Measurements from ENCODE around the gene OR1N2.
"Not testable (repeated sequence)": the region's sequence is repeated elsewhere in the genome, so short reads cannot be mapped to it uniquely, and the experiment has no call there.

OR1N2 gene, protein sequence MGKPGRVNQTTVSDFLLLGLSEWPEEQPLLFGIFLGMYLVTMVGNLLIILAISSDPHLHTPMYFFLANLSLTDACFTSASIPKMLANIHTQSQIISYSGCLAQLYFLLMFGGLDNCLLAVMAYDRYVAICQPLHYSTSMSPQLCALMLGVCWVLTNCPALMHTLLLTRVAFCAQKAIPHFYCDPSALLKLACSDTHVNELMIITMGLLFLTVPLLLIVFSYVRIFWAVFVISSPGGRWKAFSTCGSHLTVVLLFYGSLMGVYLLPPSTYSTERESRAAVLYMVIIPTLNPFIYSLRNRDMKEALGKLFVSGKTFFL

DNA sequence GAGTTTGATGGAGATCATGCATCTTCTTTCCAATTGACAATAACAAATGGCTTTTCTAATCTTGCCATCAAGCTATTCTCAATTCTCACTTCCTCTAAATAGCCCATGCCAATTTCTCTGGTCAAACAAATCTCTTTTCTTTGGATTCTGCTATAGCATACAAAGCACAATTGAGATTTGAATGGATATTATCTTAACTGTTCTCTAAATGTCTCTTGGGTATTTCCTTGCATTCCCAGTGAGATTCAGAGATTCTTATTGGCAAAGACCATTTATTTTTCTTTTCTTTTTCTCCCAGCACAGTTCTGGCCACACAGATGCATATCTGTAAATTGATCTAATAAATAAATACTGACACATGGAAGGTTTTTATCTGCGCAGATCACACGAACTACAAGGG lies at the start of gene OR1N2:
TSS of gene OR1N2 (plus strand) at position 301 of the 400 bp plus-strand sequence. CDS start 100 bp downstream, outside the sequence.
- DNase-seq (ENCODE audit: low spot score in 2 of 2) (no peak), ATAC-seq (ENCODE audit: low read depth) (no peak)
- Mint-ChIP-seq H3K27me3 (peaks cover 11% of the 10 kb centered on the region), H3K27ac (no peak within 1 kb of the TSS), H3K9me3 (peaks cover 6% of the 10 kb centered on the region), H3K36me3 (no peaks in the 10 kb centered on the region), H3K4me1 (no peaks in the 10 kb centered on the region), H3K4me3 (no peak within 1 kb of the TSS)

GRCh38 chr9:122506964-122507363 lies 45.9 kb upstream of the OR1N2 start:
- Mint-ChIP-seq H3K4me3 (no peak overlapping the region), H3K9me3 (no peaks in the 10 kb centered on the region), H3K36me3 (no peaks in the 10 kb centered on the region), H3K27ac (no peak overlapping the region), H3K27me3 (peaks cover 23% of the 10 kb centered on the region), H3K4me1 (no peaks in the 10 kb centered on the region)
- no peak for DNase-seq (ENCODE audit: low spot score in 2 of 2)
- ATAC-seq (ENCODE audit: low read depth) = no peak

- peaks cover 21% of the 10 kb centered on the region for H3K27me3 Mint-ChIP-seq
- no peaks in the 10 kb centered on the region for H3K9me3 Mint-ChIP-seq
- no peak within 1 kb of the TSS for H3K4me3 Mint-ChIP-seq
- H3K36me3 Mint-ChIP-seq = no peaks in the 10 kb centered on the region
- DNase-seq (ENCODE audit: low spot score in 2 of 2) (no peak), ATAC-seq (ENCODE audit: low read depth) (no peak)
- no peaks in the 10 kb centered on the region for H3K4me1 Mint-ChIP-seq
- no peak within 1 kb of the TSS for H3K27ac Mint-ChIP-seq
Measured at GRCh38 chr9:122510502-122510901, 42.4 kb upstream of the OR1N2 start, which contains the start of gene OR1J2. Gene OR1J2, plus strand, starts transcription at chr9:122510802. Its CDS starts 0 bp downstream, at chr9:122510802.

GRCh38 chr9:122518226-122518625 lies 34.7 kb upstream of the OR1N2 start:
- Mint-ChIP-seq H3K27me3 (peaks cover 5% of the 10 kb centered on the region), H3K9me3 (no peaks in the 10 kb centered on the region), H3K4me1 (no peaks in the 10 kb centered on the region), H3K36me3 (no peaks in the 10 kb centered on the region), H3K4me3 (no peak overlapping the region), H3K27ac (no peak overlapping the region)
- no peak for DNase-seq (ENCODE audit: low spot score in 2 of 2)
- no peak for ATAC-seq (ENCODE audit: low read depth)

GRCh38 chr9:122518841-122519240 lies 34.1 kb upstream of the OR1N2 start, which contains the start of gene OR1J4:
Gene OR1J4, plus strand, starts transcription at chr9:122519141. Its CDS starts 0 bp downstream, at chr9:122519141.
- ATAC-seq (ENCODE audit: low read depth) (no peak), DNase-seq (ENCODE audit: low spot score in 2 of 2) (no peak)
- Mint-ChIP-seq H3K4me1 (no peaks in the 10 kb centered on the region), H3K27me3 (peaks cover 7% of the 10 kb centered on the region), H3K4me3 (no peak within 1 kb of the TSS), H3K36me3 (no peaks in the 10 kb centered on the region), H3K27ac (no peak within 1 kb of the TSS), H3K9me3 (no peaks in the 10 kb centered on the region)

- no peaks in the 10 kb centered on the region for H3K36me3 Mint-ChIP-seq
- peaks cover 7% of the 10 kb centered on the region for H3K27me3 Mint-ChIP-seq
- ATAC-seq (ENCODE audit: low read depth) (no peak), DNase-seq (ENCODE audit: low spot score in 2 of 2) (no peak)
- no peaks in the 10 kb centered on the region for H3K9me3 Mint-ChIP-seq
- H3K27ac Mint-ChIP-seq = no peak overlapping the region
- H3K4me3 Mint-ChIP-seq = no peak overlapping the region
- H3K4me1 Mint-ChIP-seq = no peaks in the 10 kb centered on the region
Measured at GRCh38 chr9:122519376-122519775, 33.5 kb upstream of the OR1N2 start.

DNA sequence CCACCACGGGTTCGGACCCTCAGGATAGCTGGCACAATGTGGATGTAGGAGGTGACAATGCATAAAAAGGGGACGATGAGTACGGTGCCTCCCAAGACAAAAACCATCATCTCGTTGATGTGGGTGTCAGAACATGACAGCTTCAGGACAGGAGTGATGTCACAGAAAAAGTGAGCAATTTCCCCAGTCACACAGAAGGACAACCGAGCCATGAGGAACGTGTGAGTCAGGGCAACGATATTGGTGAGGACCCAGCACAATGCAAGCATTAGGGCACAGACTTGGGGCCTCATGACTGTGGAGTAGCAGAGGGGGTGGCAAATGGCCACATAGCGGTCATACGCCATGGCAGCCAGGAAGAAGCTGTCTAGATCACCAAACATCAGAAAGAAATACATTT lies 26.3 kb upstream of the OR1N2 start:
- no peak overlapping the region for H3K4me3 Mint-ChIP-seq
- no peaks in the 10 kb centered on the region for H3K9me3 Mint-ChIP-seq
- no peak overlapping the region for H3K27ac Mint-ChIP-seq
- DNase-seq (ENCODE audit: low spot score in 2 of 2) = no peak
- peaks cover 15% of the 10 kb centered on the region for H3K27me3 Mint-ChIP-seq
- no peak for ATAC-seq (ENCODE audit: low read depth)
- no peaks in the 10 kb centered on the region for H3K4me1 Mint-ChIP-seq
- no peaks in the 10 kb centered on the region for H3K36me3 Mint-ChIP-seq

DNA sequence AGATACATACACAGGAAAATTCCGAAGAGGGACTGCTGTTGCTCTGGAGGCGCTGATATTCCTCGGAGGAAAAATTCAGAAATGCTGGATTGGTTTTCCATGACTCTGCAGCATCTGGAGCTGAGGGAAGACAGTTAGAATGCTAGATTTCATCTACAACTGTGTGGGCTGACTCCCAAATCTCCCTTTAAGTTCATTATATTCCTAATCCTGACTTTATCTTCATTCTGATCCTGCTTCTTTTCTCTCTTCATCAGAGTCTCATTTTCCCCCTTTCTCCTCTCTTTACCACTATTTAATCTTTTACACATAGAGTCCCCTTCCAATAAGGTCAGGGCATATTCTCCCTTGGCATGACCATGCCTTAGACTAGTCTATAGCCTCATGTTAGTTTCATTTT lies 25.7 kb upstream of the OR1N2 start, which contains the start of gene OR1N1:
TSS of gene OR1N1 (minus strand) at position 101 of the 400 bp plus-strand sequence. CDS start at position 101, 0 bp downstream.
- ATAC-seq (ENCODE audit: low read depth) = no peak

DNA sequence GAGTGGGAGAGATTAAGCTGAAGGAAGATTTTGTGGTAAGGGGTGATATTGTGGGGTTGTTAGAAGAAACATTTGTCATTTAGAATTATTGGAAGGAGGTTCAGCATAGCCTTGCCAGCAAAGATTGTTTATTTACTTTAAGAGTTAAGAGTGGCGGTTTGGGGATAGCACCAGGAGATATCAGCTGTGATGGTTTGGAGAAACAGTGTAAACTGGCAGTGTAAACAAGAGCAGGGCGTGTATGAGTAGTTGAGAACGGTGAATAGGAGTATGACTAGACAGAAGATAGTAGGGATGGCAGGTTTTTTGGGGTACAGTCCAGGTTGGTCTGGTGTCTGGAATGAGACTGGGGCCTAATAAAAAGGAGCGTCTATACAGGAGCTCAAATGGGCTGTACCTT lies 21.8 kb upstream of the OR1N2 start:
- DNase-seq (ENCODE audit: low spot score in 2 of 2); H3K9me3 Mint-ChIP-seq; H3K27ac Mint-ChIP-seq; ATAC-seq (ENCODE audit: low read depth); H3K4me3 Mint-ChIP-seq; H3K36me3 Mint-ChIP-seq; H3K4me1 Mint-ChIP-seq: not testable (repeated sequence)
- peaks cover 16% of the 10 kb centered on the region for H3K27me3 Mint-ChIP-seq

More for the DNA sequence above, 25.7 kb upstream of the OR1N2 start, which contains the start of gene OR1N1:
- Mint-ChIP-seq H3K4me1 (no peaks in the 10 kb centered on the region), H3K4me3 (no peak within 1 kb of the TSS), H3K27me3 (peaks cover 15% of the 10 kb centered on the region), H3K27ac (no peak within 1 kb of the TSS), H3K9me3 (no peaks in the 10 kb centered on the region), H3K36me3 (no peaks in the 10 kb centered on the region)
- DNase-seq (ENCODE audit: low spot score in 2 of 2) = no peak

- Mint-ChIP-seq H3K36me3 (no peaks in the 10 kb centered on the region), H3K9me3 (peaks cover 3% of the 10 kb centered on the region), H3K27ac (no peak overlapping the region), H3K4me1 (no peaks in the 10 kb centered on the region), H3K4me3 (no peak overlapping the region), H3K27me3 (peaks cover 7% of the 10 kb centered on the region)
- ATAC-seq (ENCODE audit: low read depth) = no peak
- DNase-seq (ENCODE audit: low spot score in 2 of 2) = no peak
Measured at GRCh38 chr9:122536134-122536533, 16.8 kb upstream of the OR1N2 start.

DNA sequence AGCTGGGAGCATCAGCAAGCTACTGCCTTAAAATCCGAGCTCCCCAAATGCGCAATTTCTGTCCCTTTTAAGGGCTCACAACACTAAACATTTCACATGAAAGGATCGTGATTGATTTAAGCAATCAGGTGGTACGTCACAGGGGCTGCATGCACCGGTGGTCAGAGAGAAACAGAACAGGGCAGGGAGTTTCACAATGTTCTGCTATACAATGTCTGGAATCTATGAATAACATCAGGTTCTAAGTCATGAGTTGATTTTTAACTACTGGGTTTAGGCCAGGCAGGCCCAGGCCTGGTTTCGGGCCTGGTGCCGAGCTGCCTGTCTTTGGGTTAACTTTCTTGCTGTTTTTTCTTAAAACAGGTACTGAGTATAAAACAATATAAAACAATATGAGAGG lies 15.8 kb upstream of the OR1N2 start:
- DNase-seq (ENCODE audit: low spot score in 2 of 2); H3K4me3 Mint-ChIP-seq; ATAC-seq (ENCODE audit: low read depth); H3K9me3 Mint-ChIP-seq; H3K27ac Mint-ChIP-seq; H3K4me1 Mint-ChIP-seq; H3K27me3 Mint-ChIP-seq; H3K36me3 Mint-ChIP-seq: not testable (repeated sequence)

GRCh38 chr9:122538757-122539156 lies 14.2 kb upstream of the OR1N2 start:
- Mint-ChIP-seq H3K4me1 (no peaks in the 10 kb centered on the region), H3K36me3 (no peaks in the 10 kb centered on the region), H3K27ac (no peak overlapping the region), H3K4me3 (no peak overlapping the region), H3K9me3 (peaks cover 3% of the 10 kb centered on the region), H3K27me3 (peaks cover 3% of the 10 kb centered on the region)
- ATAC-seq (ENCODE audit: low read depth) (no peak), DNase-seq (ENCODE audit: low spot score in 2 of 2) (no peak)

DNA sequence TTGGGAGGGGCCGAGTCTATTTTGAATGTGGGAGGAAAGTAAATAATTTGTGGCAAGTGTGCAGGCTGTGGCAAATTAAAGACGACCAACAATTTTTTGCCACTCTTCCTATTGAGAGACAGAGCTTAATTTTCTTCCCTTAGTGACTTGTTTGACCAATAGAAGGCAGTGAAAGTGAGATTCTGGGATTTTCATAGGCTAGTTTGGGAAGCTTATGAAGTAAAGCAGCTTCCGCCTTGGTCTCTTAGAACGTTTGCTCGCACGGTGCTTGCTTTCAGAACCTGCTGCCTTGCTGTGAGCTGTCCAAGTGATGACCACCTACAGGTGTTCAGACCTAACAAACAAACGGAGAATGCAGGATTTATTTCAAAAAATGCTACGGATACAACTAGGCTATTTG lies 6.7 kb upstream of the OR1N2 start:
- no peak for ATAC-seq (ENCODE audit: low read depth)
- Mint-ChIP-seq H3K36me3 (no peaks in the 10 kb centered on the region), H3K4me1 (no peaks in the 10 kb centered on the region), H3K27ac (no peak overlapping the region), H3K27me3 (peaks cover 4% of the 10 kb centered on the region), H3K4me3 (no peak overlapping the region), H3K9me3 (peaks cover 6% of the 10 kb centered on the region)
- DNase-seq (ENCODE audit: low spot score in 2 of 2) = no peak

DNA sequence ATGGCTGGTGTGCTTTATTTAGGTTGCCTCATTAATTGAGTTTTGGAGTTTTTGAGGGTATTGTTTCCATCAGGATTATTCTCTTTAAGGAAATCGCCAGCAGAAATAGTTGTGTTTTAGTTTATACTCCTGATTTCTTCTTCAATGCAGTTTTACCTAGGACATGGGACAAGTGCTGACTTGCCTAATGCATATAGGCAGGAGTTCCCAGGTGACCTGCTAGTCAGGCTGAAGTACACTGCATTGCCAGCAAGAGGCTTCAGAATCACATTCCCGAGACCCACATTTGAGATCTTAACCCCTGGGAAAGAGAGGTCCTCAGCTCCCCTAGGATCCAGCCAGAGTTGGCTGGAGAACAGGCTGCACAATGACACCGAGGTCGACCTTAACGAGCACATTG lies 1.5 kb upstream of the OR1N2 start:
- DNase-seq (ENCODE audit: low spot score in 2 of 2) (no peak), ATAC-seq (ENCODE audit: low read depth) (no peak)
- Mint-ChIP-seq H3K4me1 (no peaks in the 10 kb centered on the region), H3K27ac (no peak overlapping the region), H3K9me3 (peaks cover 6% of the 10 kb centered on the region), H3K4me3 (no peak overlapping the region), H3K36me3 (no peaks in the 10 kb centered on the region), H3K27me3 (peaks cover 11% of the 10 kb centered on the region)

GRCh38 chr9:122561446-122561845 lies 8.5 kb downstream of the OR1N2 start:
- Mint-ChIP-seq H3K27ac (no peak overlapping the region), H3K9me3 (peaks cover 10% of the 10 kb centered on the region), H3K36me3 (peaks cover 6% of the 10 kb centered on the region), H3K27me3 (peaks cover 15% of the 10 kb centered on the region), H3K4me1 (no peaks in the 10 kb centered on the region), H3K4me3 (no peak overlapping the region)
- no peak for DNase-seq (ENCODE audit: low spot score in 2 of 2)
- ATAC-seq (ENCODE audit: low read depth) = no peak

Data from memory B cell (primary cell).